NCI-H1417 treated with DMSO at 0.1 percent for 48 hours (cell line): ENCODE results near the gene CRYBB1.

Source experiments
- DNase-seq: peaks from one replicate; lab custom pipeline; 2025; lab: John Stamatoyannopoulos, UW

CRYBB1 gene

DNA sequence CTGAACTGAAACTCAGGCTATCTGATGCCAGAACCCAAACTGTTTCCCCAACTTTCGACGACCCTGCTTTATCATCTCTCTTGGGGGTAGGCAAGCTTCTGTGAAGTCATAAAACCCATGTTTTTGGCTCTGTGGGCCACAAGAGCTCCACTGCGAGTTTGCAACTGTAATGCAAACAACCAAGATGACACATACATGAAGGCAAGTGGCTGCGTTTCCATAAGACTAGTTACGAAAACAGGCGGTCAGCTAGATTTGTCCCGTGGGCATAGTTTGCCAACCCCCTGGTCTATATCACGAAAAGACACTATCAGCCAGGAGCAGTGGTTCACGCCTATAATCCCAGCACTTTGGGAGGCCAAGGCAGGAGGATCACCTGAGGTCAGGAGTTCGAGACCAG, 65.4 kb downstream of the CRYBB1 start:
- no peak for DNase-seq

DNA sequence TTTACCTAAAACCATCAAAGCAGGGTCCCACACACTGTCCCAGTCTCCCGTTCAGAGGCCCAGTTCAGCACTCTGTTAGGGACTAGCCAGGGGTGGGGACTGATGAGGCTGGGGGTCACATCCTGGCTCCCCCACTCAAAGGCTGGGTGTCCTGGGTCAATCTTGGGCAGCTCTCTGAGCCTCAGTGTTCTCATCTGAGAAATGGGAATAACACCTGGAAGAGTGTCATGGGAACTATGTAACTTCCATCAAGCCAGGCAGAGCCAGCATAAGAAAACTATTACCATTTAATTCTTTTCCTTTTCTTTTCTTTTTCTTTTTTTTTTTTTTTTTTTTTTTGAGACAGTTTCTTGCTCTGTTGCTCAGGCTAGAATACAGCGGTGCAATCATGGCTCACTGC, 66.3 kb downstream of the CRYBB1 start:
- no peak for DNase-seq

DNA sequence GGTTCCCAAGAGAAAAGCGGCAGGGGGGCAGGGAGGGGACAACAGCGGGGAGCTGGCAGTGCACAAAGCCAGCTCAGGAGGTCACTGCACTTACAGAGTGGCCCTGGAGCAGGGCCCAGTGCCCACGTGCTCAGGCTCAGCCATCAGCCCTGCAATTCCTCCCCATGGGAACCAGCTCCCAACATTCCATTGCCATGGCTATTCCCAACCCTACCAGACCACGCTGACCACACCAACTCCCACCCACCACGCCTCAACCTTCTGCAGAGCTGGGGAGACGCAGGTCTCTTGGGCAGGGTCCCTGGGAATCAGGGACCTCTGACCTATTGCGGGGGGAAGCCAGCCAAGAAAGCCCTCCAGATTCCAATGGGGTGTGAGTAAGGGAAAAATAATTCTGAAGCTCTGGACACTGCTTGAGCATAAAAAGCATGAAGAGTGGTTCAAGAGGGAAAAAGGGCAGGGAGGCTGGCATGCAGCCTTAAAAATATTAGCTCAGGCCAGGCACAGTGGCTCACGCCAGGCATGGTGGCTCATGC, 67.3 kb downstream of the CRYBB1 start:
- DNase-seq = no peak

- DNase-seq = no peak
Observed at GRCh38 chr22:26549902-26550497, 67.8 kb downstream of the CRYBB1 start.
